GM10847 (cell line): ENCODE data around the gene TIMM50.

Source experiments
- POLR2A ChIP-seq: IDR thresholded peaks from 2 replicates; pipeline ENCODE4 v1.6.1; 2011; ENCODE audit not compliant: insufficient read length; ENCODE audit errors: extremely low read depth

TIMM50 gene

DNA sequence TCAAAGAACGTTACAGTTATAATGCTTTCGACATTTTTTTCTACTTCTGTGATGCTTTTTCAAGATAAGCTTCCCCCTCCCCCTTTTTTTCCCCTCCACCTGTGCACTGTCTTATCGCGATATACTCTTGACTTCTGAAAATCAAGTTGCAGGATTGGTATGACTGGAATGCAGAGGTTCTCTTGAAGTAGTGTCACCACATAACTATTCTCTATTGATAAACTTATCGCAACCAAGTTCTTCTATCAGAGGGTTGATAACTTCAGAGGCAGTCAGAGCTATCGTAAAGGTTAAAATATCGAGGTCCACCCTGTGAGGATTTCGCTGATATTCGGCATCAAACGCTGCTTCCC lies 58.5 kb downstream of the TIMM50 start:
- no peak for TF ChIP-seq POLR2A

DNA sequence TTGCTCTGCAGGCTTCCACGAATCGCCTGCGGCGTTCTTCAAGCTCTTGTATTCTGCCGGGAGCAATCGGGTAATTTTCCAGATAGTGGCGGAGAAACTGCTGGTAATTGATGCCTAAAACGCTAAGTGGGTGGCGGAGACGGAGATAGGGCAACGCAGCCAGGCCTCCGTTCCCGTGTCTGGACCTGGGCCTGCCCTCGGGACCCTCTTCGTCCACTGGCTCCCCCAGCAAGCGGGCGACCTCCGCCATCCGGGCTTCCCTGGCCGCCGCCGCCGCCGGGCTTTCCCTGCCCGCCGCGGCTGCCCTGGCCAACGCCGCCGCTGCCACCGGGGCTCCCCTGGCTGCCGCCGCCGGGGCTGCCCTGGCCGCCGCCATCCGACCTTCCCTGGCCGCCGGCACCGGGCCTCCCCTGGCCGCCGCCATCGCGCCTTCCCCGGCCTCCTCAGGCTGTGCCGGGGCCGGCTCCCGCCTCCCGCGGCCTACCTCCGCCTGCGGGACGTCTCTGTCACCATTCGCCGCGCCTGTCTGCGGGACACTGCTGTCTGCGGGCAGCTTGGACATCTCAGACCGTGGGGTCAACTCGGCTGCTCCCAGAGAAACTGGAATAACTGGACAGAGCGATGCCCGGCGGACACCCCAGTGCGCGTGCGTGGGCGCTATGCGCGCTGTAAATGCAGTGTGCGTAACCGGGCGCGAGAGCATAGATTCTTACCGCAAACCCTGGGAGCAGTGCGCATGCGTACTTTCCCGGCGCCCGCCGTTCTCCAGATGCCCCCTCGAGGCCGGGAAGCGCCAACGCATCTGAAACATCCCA lies 59.1 kb downstream of the TIMM50 start, which contains the start of gene EID2:
Gene EID2, minus strand, starts transcription at position 644 of the 815 bp plus-strand sequence. Its CDS starts 82 bp downstream, at position 562.
- peak; percentile 75 for TF ChIP-seq POLR2A

DNA sequence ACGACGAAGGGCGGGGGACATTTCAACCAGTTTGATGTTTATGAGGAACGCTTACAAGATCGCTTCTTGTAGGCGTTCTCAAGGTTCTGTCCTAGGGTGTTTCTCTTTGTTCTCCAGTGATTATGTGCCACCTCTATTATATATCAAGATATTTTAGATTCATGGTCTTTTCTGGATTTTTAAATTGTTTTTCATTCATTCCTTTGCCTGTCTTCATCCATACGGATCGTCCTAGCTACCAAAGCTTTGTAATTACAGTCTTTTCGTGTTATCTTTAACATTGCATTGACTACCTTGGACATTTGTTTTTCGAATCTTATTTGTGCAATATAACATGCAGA lies 59.7 kb downstream of the TIMM50 start:
- TF ChIP-seq POLR2A = no peak
